GM21381 (cell line): ENCODE measurements around the gene LRFN5.
"Not testable (repeated sequence)": the region's sequence is repeated elsewhere in the genome, so short reads cannot be mapped to it uniquely, and the experiment has no call there.

Experiments used
- ATAC-seq: cut with Tn5 transposase; IDR thresholded peaks from one replicate; pipeline ENCODE4 v1.9.1; 2021; ENCODE audit warnings: mild to moderate bottlenecking, moderate library complexity; ENCODE audit not compliant: unreplicated experiment

Gene LRFN5

DNA sequence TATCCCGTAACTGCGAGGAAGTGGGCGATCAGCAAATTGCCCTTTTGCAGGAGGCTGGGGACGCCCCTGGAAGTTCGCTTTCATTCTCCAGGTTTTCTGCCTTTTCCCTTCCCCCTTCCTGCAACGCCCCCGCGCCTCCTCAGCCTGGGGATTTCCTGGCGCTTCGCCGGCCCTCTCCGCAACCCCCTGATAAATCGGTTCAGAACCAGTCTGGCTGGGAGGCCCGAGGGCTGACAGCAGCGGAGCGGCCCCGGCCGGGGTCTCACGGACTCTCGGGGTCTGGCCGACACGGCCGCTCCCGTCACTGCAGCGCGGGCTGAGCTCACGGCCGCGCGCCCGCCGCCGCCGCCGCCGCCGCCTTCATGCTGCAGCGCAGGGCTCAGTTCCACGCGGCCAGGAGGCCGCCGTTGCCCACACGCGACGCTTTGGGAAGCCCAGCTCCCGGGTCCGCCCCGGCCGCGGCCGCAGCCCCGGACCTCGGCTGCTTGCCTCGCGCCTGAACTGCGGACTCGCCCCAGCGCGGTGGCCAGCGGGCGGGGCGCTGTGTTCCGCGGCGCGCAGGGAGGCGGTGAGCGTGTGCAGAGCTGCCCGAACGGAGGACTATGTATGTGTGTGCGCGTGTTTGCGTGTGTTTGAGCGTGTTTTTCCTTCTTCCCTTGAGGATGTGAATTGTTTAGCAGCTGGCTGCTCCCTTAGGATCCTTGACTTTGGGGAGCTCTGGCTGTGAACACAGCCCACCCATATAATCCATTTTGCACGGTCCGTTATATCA, at the start of gene LRFN5:
Gene LRFN5 (plus strand): TSS at position 345 of the 772 bp plus-strand sequence.
- no peak for ATAC-seq

DNA sequence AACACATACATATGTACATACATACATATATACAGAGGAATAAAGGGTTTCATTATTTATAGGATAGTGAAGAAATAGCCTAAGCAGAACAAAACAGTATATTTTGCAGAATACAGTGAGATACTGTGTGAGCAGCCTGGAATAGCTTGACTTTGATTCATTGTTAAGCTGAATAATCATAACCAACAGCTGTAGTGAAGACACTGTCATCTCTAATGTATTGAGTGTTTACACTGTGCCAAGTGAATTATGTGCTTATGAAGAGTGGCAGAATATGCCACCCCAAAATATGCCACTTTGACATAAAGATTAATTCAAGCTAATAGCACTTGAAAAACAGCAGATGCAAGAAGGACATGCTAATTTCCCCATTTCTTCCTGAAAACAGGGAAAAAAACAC, 48.2 kb upstream of the LRFN5 start:
- no peak for ATAC-seq

DNA sequence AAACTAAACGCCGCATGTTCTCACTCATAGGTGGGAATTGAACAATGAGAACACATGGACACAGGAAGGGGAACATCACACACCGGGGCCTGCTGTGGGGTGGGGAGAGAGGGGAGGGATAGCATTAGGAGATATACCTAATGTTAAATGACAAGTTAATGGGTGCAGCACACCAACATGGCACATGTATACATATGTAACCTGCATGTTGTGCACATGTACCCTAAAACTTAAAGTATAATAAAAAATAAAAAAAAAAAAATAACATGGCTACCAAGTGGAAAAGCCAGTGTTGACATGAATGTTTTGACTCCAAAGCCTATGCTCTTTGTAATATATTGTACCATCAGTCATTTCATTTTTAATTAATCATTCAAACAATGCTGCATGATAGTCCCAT, 39.8 kb upstream of the LRFN5 start:
- ATAC-seq = not testable (repeated sequence)

DNA sequence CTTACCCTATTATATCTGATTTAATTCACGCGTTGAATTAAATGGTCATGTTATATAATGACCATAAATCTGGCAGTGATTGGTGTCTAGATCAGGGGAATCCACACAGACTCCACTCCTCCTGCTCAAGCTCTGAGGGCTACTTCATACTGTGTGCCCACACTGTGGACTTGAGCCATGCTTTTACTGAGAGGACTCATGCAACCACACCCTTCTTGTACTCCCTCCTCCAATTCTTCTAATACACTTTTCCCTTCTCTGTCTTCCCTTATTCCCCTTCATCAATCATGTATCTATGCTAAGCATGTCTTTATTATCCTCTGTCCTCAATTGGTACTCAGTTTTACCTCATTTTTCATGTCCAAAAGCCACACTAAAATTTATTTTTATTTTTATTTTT, 37.7 kb upstream of the LRFN5 start:
- ATAC-seq = no peak

DNA sequence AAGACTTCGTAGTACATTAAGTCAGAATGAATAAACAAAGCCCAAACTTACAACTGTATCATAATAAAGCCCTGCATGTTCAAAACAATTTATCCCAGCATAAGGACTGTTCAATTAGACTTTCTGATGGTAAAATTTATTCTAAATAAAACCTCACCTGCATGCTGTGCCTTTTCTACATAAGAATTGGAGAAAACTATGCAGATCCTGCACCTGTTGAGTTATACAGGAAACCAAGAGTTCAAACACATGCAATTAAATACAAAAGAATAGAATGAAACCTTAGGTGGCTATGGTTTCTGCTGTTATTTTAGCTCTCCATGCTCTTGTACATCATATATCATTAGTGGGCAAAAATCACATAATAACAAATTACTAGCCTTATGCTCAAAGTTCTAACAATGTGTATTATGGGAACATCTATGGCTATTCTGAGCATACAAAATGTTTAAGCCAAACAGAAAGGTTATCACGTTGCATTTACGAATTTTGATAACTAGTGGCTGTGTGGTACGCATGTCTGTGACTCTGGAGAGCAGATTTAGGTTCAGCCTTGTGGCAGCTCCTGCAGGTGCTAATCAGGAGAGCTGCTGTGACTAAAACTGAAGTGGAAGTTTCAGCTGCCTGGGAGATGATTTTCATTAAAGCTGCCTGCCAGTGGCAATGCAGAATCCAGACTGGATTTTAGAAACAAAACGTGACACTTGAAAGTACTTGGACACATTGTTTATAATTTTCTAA, 36.1 kb upstream of the LRFN5 start:
- no peak for ATAC-seq

DNA sequence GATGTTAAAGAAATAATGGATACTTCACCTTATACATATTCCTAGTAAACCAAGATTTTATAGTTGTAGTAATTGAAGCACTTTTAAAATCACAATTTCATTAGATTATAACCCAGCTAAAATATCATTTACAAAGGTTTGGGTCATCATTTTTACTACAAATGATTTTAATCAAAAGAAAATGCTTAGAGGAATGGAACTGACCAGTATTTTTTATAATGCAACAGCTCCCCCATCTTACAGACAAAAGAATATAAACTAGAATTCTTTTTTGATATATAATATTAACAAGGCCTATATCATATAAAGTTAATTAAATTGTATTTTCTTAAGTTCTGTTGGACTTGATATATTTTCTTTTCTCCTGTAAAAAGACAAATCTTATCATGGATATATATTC, 20.4 kb upstream of the LRFN5 start:
- ATAC-seq = no peak

DNA sequence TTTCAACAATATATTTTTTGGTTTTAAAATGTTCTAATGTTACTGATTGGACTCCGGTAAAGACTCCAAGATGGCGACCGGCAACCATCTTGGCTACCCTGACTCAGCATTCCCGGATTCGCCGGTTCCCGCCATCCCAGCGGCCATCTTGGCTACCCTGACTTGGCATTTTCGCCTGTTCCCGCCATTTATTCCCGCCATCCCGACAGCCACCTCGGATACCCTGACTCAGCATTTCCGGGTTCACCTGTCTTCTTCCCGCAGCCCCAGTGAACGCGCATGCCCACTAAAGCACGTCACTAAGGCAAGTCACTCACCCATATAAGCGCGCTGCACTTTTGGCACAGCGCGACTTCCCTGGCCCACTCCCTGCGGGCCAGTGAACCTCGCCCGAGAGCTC, 9.0 kb upstream of the LRFN5 start:
- ATAC-seq = no peak

DNA sequence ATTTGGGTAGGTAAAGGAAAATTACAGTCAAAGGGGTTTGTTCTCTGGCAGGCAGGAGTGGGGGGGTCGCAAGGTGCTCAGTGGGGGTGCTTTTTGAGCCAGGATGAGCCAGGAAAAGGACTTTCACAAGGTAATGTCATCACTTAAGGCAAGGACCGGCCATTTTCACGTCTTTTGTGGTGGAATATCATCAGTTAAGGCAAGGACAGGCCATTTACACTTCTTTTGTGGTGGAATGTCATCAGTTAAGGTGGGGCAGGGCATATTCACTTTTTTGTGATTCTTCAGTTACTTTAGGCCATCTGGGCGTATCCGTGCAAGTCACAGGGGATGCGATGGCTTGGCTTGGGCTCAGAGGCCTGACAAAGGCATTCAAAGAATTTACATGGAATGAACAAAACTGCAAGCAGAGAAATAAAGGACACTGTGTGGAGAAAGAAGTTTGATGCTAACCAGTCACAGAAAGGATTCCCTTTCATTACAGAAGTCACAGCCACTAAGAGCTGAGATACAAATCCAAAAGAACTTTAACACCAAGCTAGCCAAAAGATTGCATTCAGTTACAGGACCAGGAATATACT, 6.8 kb upstream of the LRFN5 start:
- ATAC-seq = not testable (repeated sequence)

DNA sequence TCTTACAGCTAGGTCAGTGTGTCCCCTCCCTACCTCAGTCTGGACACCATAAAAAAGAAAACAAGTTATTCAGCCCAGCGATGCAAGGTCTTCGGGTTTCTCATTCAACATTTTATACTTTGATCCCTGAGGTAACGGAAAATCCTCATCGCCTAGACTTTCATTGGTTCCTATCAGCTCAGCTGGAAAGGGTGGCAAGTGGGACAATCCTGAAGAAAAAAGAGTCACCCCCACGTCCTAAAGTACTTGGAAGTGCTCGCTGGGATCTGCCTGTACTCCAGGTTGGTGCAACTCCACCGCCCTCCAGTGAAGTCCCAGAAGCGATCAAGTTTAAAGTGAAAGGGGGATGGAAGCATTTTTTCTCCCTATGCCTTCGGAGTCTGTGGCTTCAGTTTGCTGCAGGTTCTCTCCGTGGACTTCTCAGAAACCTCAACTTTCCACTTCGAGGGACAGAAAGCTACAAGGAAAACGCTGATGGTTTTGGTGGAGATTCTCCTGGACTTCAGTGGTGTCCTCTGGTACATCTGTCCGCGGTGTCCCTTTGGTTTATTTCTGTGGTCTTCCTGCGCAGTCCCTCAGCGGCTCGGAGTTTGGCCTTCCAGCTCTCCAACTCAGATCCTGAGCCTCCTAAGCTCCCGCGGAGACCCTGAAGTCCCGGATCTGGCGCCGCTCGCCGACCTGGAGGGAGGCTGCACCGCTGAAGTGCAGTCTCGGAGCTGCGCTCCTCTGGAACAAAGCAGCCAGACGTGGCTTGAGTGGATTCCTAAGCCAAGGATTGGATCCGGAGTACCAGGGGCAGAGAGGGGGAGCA, 1.8 kb upstream of the LRFN5 start:
- no peak for ATAC-seq

DNA sequence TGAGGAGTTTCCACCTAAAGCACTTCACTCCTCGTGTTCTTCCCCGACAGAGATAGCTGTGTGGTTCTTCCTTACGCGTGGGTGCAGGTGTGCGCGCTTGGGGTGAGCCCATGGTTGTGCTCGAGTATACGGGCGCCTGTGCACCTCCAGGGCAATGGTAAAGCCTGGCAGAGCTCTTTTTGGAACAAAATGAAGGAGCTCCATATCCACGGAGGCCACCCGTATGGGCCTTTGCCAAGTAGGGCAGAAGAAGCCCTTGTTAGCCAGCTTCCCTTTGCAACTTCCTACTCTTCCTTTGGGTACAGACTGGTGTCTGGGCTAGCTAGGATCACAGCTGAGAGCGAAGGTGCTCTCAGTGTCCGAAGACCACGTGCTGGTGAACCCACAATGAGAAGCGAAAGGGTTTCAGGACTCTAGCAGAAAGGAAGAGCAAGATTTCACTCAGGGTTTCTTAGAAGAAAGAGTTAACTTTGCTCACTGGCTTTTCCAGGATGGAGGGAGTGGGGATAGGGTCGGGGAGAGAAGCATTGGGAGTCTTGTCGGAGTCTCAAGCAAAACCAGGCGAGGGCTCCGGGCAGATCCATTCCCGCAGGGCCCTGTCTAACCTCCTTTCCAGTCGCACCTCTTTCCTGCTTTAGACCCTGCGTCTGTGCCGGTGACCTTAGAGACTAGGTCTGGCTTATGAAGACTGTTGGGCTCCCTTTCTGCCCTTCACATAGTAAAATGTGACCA, 960 bp upstream of the LRFN5 start:
- ATAC-seq = no peak

DNA sequence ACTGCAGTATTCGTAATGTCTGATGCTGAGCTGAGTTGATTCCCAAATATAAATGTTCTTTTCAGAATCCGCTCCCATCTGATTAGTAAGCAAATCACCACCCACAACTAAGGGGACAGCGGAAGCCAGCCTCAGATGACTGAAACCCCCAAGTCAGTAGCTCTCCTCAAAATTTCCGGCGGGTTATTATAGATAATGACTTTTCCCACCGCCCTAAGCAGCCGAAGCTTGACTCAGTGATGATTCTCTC, 469 bp upstream of the LRFN5 start:
- no peak for ATAC-seq

DNA sequence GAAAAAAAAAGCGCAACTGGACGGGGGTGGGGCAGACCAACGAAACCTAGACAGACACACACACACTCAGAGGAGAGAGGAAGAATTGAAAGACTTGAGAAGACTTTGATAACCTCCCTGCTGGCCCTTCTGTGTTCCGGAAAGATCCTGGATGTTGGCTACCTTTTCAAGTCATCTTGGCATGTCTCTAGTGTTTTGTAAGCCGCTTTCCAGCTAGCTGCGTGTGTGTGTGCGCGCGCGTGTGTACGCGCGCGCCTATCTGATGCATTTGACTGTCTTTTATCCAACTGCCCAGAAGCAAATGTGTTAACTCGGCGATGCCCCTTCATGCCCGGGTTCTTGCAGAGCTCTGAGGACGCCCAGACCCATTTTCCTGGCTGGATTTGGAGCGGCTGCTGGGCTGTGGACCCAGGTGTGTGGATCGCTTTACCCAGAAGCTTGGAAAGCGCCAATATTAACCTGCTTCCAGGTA, 664 bp downstream of the LRFN5 start:
- ATAC-seq = no peak

DNA sequence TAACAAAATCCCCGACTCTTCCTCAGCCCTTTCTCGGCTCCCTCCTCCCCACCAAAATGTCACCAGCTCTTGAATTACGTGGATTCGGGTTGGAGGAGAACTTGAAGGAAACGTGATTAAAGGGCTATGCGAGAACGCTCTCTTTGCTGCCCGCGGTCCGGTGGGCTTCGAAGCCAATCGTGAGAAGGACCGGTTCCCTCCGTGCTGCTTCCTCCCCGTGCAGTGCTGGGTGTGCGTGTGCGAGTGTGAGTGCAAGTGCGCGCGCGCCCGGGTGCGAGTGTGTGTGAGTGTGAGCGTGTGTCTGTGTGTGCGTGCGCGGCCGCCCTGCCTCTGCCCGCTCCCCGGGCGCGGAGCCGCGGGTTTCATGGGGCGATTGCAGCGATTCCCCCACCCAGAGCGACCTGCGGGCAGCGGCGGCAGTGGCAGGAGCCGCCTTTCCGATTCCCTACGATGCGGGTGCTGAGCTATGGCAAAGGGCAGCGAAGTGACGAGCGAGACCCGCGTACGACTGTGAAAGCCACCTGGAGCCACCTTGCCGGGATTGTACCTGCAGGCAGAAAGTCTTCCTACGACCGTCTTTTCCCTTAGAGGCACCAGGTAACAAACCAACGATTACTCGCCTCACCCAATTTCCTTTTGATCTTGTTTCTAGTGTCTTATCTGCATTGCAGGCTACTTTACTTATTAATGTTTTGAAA, 1.4 kb downstream of the LRFN5 start:
- ATAC-seq = no peak

DNA sequence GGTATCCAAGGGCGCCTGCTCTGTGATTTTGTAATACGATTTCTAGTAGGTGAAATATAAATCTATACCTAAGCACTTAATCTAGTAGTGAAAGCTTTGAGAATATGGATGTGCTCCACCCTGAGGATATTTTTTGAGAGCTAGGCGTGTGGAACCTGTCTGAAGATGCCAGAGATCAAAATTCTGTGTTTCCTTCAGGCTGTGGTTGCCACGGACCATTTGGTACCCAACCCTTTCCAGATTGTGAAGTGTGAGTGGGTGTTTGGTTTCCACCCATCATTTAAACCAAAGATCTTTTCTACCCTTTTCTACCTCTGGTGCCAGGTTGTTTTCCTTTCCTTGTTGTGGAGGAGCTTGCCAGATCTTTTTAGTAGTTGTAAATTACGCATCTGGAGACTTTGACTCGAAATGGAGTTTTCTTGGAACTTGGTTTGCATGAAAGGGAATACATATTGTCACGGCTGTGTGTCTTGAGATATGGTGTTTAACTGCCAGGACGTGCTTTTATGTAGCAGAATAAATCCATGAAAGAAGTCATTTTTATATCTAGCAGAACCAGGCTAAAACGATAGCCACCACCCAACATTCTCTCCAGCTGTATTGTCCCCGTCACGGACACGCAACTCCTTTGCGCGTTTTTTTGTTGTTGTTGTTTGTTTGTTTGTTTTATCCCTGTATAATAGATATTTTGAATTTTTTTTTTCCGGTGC, 2.2 kb downstream of the LRFN5 start:
- ATAC-seq = no peak

DNA sequence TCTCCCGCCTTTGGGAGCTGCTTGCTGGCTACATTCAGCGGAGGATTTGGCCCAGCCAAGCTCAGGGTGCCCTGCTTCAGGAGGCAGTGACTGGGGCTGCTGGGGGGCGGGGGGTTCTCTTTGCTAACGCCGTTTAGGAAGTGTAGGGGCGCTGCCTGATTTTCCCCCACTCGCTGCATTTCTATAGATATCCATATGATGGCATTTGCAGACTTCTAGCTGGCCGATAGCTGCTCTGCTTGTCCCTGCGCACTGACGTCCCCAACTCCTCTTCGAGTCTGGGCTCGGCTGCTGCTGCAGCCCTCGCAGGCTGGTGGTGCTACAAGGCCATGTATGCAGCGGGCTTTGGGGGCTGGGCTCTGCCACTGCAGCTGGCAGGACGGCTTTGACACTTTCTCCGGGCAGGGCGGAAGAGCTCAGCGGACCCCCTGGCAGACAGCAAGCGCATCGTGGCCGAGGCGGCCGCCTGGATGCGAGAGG, 3.1 kb downstream of the LRFN5 start:
- no peak for ATAC-seq

DNA sequence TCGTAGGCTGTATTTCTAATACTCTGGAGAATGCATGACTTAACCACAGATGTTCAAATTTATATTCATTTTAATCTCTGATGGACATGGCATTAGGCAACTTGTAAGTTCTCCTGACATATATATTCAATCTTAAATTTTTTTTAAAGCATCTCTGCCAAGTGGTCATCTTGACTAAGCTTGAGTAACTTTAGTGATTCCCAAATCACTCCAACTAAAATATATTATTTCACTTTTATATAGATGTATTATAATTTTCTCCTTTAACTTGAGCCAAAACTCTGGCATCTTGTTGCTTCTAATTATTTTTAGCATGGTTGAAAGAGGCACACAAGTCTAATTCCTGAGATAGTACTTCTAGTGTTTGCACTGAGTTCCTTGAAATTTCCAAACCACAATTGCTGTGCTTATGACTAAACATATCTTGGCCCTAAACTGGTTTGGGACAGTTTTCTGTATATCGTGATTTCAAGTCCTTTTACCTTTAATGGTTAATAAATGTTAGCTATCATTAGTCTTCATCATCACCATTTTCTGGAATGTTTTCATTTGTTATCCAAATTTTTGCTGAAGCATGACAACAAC, 8.4 kb downstream of the LRFN5 start:
- no peak for ATAC-seq

DNA sequence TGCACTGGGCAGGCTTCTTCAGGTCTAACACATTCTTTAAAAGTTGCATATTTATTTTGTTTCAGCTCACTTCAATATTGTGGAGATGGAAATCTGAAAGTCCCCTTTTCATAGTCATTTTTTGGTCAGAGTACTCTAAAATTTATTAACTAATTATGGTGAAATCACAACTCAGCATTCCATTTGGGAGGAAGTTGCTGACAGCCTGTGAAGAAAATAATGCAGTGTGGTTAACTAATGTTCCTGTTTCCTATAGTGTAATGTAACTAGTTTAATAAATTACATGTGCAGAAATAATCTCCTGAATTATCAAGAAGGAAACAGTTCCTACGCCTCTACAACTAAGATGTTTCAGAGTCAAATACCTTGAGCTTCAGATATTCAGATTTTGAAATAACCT, 17.1 kb downstream of the LRFN5 start:
- no peak for ATAC-seq

DNA sequence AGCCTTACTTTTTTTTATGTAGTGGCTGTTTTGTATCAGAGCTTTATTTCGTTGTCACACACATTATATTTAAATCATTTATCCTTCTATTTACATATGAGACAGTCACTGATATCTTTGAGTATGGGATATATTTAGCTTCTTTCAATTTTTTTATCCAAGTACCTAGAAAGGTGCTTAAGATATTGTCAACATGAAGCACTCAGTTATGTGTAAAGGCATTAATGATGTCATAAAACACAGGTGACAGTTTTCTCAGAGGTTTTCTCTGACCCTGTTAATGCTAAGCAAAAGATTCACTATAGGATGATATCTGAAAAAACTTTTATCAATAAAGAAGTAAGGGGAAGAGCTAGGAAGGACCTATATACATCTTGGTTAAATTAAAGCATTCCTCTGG, 23.2 kb downstream of the LRFN5 start:
- no peak for ATAC-seq

DNA sequence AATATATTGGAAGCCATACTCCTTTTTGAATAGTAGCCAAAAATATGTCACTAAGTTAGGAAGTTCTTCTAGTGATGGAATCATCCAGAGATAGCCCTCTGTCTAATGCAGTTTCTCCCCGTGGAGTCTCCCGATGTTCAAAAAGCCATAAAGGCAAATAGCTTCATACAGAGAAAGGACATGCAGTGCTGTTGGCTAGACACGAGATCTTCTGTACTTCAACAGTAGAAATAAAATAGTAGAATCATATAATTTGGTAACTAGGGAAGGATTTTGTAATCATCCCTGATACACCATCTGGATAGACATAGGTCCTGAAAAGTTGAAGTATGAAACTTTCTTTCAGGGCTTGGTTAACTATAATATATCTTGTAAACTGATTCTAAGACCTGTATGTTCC, 27.6 kb downstream of the LRFN5 start:
- ATAC-seq = no peak
